Astrocyte of the cerebellum (primary cell): Measurements from ENCODE around the gene GRIK1.

Source experiments
- DNase-seq: peaks from one replicate; pipeline ENCODE4 v3.0.0-alpha.2; 2011; ENCODE audit warnings: low read depth
- H3K4me3 ChIP-seq: 2 replicates; pipeline ENCODE4 v1.5.1; 2011; ENCODE audit warnings: mild to moderate bottlenecking, low read depth, low read length, moderate library complexity
- in situ Hi-C: cut with HindIII; loops from 2 replicates; pipeline ENCODE4 v1.10.0; 2017; ENCODE audit warnings: low sequenced_read_pairs
- TF ChIP-seq, protein P1 (sequence below): IDR thresholded peaks from 2 replicates; pipeline ENCODE4 v1.5.1; 2012; ENCODE audit warnings: low read length, low read depth, moderate library complexity, mild to moderate bottlenecking; ENCODE audit errors: missing control alignments

The GRIK1 gene

DNA sequence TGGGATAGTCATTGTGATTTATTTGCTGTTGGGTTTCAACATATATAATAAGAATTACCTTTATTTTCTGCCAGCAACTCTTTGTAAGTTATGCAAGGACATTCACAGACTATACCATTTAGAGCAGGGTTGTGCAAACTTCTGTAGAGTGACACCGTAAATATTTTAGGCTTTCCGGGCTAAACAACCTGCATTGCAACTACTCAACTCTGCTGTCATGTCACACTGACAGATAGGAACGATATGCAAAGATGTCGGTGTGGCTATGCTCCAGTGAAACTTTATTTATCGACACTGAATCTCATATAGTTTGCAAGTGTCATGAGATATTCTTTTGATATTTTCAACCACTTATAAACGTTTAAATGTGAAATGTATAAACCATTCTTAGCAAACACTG lies 430.7 kb downstream of the GRIK1 start:
- no peak for DNase-seq
- H3K4me3 ChIP-seq: no peak overlapping the region
- in situ Hi-C loops: no loop called here
- TF ChIP-seq, protein P1, sequence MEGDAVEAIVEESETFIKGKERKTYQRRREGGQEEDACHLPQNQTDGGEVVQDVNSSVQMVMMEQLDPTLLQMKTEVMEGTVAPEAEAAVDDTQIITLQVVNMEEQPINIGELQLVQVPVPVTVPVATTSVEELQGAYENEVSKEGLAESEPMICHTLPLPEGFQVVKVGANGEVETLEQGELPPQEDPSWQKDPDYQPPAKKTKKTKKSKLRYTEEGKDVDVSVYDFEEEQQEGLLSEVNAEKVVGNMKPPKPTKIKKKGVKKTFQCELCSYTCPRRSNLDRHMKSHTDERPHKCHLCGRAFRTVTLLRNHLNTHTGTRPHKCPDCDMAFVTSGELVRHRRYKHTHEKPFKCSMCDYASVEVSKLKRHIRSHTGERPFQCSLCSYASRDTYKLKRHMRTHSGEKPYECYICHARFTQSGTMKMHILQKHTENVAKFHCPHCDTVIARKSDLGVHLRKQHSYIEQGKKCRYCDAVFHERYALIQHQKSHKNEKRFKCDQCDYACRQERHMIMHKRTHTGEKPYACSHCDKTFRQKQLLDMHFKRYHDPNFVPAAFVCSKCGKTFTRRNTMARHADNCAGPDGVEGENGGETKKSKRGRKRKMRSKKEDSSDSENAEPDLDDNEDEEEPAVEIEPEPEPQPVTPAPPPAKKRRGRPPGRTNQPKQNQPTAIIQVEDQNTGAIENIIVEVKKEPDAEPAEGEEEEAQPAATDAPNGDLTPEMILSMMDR: no peak

DNA sequence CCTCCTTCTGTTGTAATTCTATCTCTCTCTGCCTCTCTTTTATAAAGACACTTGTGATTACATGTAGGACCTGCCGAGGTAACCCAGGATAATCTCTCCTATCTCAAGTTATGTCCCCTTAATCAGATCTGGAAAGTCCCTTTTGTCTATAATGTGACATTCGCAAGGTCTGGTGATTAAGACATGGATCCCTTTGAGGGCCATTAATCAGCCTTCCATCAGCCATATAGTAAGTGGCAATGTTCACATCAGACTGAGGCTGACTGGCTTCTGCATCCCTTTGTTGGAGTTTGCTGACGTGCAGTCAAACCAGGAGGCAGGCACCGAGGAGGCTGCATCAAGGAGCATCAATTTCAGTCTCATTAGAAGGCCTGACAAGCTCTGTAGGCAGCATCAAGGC lies 431.5 kb downstream of the GRIK1 start:
- TF ChIP-seq, protein P1: no peak
- no peak overlapping the region for H3K4me3 ChIP-seq

DNA sequence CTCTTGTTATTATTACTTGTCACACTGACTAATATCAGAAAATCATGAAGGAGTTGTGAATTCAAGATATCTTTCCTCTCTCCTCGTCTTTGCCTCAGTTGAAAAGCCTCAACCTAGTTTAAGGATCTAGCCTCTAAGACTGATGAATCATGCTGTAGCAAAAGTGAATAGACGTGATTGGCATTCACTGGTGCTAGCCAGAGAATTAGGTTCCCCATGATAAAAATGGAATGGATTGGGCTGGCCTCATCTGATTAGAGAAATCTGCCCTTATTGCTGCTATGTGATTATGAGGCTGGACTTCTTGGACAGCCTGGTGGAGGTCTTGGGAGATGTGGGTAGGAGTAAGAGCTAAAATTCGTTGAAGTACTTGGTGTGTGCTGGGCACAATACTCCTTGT lies 432.8 kb downstream of the GRIK1 start:
- DNase-seq: no peak
- in situ Hi-C loops: no loop called here
- TF ChIP-seq, protein P1: no peak
- no peak overlapping the region for H3K4me3 ChIP-seq

More for the DNA sequence above, 431.5 kb downstream of the GRIK1 start:
- in situ Hi-C loops: no loop called here
- DNase-seq: no peak

DNA sequence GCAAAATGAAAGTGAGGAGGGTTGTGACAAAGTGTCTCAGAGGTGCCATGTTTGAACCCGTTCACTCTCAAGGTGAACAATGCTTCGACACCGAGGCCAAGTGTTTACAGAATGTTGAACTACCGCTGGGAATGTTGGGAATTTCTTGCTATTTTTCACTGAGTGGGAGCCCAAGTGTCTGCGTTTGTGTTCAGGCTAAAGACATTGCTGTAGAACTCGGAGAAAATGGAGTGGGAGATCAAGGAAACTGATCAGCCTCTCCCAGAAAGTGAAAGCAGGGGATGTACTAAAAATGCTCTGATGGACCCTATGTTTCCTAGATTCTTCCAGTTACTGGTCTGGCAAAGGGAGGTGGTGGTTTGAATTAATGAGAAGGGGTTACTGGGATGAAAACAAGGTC lies 433.6 kb downstream of the GRIK1 start:
- TF ChIP-seq, protein P1: no peak
- in situ Hi-C loops: no loop called here
- DNase-seq: no peak
- no peak overlapping the region for H3K4me3 ChIP-seq

DNA sequence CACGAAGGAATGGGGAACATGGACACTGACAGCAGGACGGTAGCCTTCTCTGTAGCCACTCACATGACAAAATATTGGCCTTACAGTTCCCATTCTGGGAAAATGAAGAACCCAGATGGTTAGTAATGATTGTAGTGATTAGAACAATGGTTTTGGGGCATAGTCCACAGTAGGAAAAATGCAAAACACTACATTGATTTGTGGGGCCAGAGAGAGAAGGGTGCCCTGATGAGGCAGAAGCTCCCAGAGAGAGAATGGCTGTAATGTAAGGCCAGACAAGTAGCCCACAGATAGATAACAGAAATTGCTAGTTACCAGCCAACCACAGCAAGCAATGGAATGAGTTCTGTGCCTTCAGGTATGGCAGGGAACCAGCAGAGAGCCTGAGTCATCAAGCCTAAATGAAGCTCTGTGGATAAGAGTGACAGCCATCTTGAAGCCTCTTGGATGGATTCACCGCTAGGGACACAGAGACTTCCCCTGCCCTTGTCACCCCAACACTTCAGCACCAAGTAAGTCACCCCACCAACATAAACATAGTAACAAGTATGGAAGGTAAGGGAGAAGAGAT lies 435.0 kb downstream of the GRIK1 start:
- TF ChIP-seq, protein P1: no peak
- DNase-seq: peak; percentile 49
- H3K4me3 ChIP-seq: no peak overlapping the region
- in situ Hi-C loops: no loop called here

DNA sequence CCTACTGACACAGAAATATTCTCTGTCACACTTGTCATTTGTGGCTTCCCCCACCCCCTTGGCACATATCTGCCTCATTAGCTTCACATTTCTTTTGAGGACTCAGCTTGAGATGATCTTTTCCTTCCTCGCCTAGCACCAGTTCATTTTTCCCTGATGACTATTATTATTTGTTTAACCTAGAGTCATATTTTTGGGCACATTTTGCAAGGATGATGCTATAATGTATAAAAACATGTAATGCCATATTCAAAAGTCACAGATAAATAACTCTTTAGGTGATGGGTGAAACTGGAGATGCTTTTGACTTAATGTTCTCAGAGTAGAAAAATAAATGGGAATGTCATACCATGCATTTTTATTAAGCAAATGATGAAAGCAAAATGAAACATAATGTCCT lies 438.3 kb downstream of the GRIK1 start:
- in situ Hi-C loops: no loop called here

More for the DNA sequence above, 438.3 kb downstream of the GRIK1 start:
- DNase-seq: no peak
- TF ChIP-seq, protein P1: no peak
- H3K4me3 ChIP-seq: no peak overlapping the region
